Neural progenitor cell (in vitro differentiated cells): ENCODE results near the gene KRT13.

Experiments used
- CTCF ChIP-seq: fragments of 200-600 bp; sonication (generic); IDR thresholded peaks from 2 replicates; pipeline ENCODE4 v1.5.1; 2017; ENCODE audit warnings: antibody characterized with exemption, mild to moderate bottlenecking
- EZH2 ChIP-seq: fragments of 200-600 bp; sonication (generic); IDR thresholded peaks from 2 replicates; pipeline ENCODE4 v1.6.1; 2017; ENCODE audit warnings: antibody characterized with exemption, mild to moderate bottlenecking, moderate library complexity
- EZH2phosphoT487 ChIP-seq: fragments of 200-600 bp; sonication (generic); IDR thresholded peaks from 2 replicates; pipeline ENCODE4 v1.6.1; 2017; ENCODE audit warnings: antibody characterized with exemption

DNA sequence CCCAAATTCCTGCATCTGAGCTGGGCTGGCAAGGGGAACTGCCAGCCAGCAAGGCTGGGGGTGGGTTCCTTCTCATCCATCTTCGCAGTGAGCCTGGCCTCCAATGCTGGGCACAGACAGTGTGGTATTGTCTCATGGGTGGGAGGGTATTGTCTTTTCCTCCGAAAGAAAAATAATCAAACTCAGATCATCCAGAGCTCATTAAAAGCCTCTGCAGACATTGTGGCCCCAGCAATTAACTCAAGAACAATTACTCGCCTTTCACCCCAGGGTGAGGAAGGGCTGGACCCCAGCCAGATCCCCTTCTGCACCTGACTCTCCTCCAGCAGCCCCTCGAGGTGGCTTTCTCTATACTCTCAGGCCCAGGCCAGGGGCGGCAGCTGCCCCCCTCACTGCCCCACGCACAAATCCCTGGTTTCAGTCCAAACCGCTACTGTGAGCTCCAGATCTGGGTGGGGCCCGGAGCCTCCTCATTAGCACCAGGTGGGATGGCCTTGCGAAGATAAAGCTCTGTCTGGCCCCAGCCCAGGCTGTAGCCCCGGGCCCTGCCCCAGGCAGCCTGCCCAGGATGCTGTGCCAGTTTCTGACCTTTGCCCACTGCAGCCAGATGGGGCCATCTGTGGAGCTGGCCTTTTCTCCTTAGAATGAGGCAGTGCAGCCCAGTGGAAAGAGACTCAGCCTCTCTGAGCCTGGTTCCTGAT lies 15.6 kb upstream of the KRT13 start:
- TF ChIP-seq CTCF = no peak
- no peak for TF ChIP-seq EZH2phosphoT487
- TF ChIP-seq EZH2 = no peak
